ENCODE results near the gene STOX1.

- no peak for TF ChIP-seq POLR2A (IDR thresholded peaks at IDR 0.05)
- no peak for TF ChIP-seq CTCF (IDR thresholded peaks at IDR 0.05)
- no peak for TF ChIP-seq EP300 (IDR thresholded peaks at IDR 0.05)
Measured at GRCh38 chr10:68878496-68878895, 51.2 kb downstream of the STOX1 start.

Data from ovary (tissue), 3 donors.